Renal cortex interstitium (tissue), 11 donors: Measurements from ENCODE around the gene PIK3AP1. TPM values are rescaled to one million over a fixed set of nuclear protein-coding genes. Genes with fewer than 3 reads are reported as not detected.
A peak's percentile ranks its signal among the peaks of the same experiment; 100 is the strongest.

Experiments
- DNase-seq, 11 donors: peaks; one replicate each; pipeline ENCODE4 v3.0.0-alpha.2; 2013; ENCODE audit warnings: low read depth in 9 of 11, low spot score in 4 of 11; ENCODE audit errors: extremely low read depth in 1 of 11
- polyA plus RNA-seq, 3 donors: library from polyadenylated mRNA; unstranded; fragments of 120-200 nt; gene quantifications; one replicate each; pipeline ENCODE4 v1.2.1, GENCODE V29; 2013; ENCODE audit not compliant: insufficient read length in 3 of 3

The PIK3AP1 gene
- polyA plus RNA-seq, 3 donors, result 4.7 to 5.3 (median 5.2) TPM

GRCh38 chr10:96657385-96657784, 62.9 kb downstream of the PIK3AP1 start:
- DNase-seq, result no peak

GRCh38 chr10:96656839-96657238, 63.5 kb downstream of the PIK3AP1 start:
- DNase-seq, result no peak

GRCh38 chr10:96656198-96656577, 64.1 kb downstream of the PIK3AP1 start:
- no peak for DNase-seq

- no peak for DNase-seq
These were observed 64.7 kb downstream of the PIK3AP1 start for GRCh38 chr10:96655461-96656197.

GRCh38 chr10:96651998-96652431, 68.3 kb downstream of the PIK3AP1 start:
- no peak for DNase-seq

- no peak for DNase-seq
These were observed 69.4 kb downstream of the PIK3AP1 start for GRCh38 chr10:96650958-96651357.

GRCh38 chr10:96648297-96648696, 72.0 kb downstream of the PIK3AP1 start:
- no peak for DNase-seq

GRCh38 chr10:96647466-96647865, 72.8 kb downstream of the PIK3AP1 start:
- no peak for DNase-seq

GRCh38 chr10:96646751-96647166, 73.6 kb downstream of the PIK3AP1 start:
- DNase-seq, result no peak

GRCh38 chr10:96646301-96646700, 74.0 kb downstream of the PIK3AP1 start:
- no peak for DNase-seq

- no peak for DNase-seq
These were observed 75.1 kb downstream of the PIK3AP1 start for GRCh38 chr10:96645191-96645721.

- DNase-seq, result no peak
These were observed 76.4 kb downstream of the PIK3AP1 start for GRCh38 chr10:96643920-96644319.

GRCh38 chr10:96642973-96643372, 77.3 kb downstream of the PIK3AP1 start:
- no peak for DNase-seq

GRCh38 chr10:96642530-96642929, 77.8 kb downstream of the PIK3AP1 start:
- DNase-seq, result no peak

- no peak for DNase-seq
These were observed 78.7 kb downstream of the PIK3AP1 start for GRCh38 chr10:96641396-96642295.

GRCh38 chr10:96639899-96640298, 80.4 kb downstream of the PIK3AP1 start:
- DNase-seq, result peak in 1 of 11 donors; percentile 49

GRCh38 chr10:96638696-96639095, 81.6 kb downstream of the PIK3AP1 start:
- DNase-seq, result no peak

GRCh38 chr10:96638120-96638519, 82.2 kb downstream of the PIK3AP1 start:
- no peak for DNase-seq

- DNase-seq, result no peak
These were observed 82.6 kb downstream of the PIK3AP1 start for GRCh38 chr10:96637709-96638108.

GRCh38 chr10:96636551-96636950, 83.8 kb downstream of the PIK3AP1 start:
- peak in 1 of 11 donors; percentile 22 for DNase-seq
